HEK293T (cell line): ENCODE data around the gene SQOR.

Experiments
- SUZ12 ChIP-seq: fragments of 450-650 bp; IDR thresholded peaks from 2 replicates; pipeline ENCODE4 v1.6.1; 2016; ENCODE audit warnings: mild to moderate bottlenecking
- TARDBP ChIP-seq: fragments of 450-650 bp; IDR thresholded peaks from 2 replicates; pipeline ENCODE4 v1.6.1; 2016

DNA sequence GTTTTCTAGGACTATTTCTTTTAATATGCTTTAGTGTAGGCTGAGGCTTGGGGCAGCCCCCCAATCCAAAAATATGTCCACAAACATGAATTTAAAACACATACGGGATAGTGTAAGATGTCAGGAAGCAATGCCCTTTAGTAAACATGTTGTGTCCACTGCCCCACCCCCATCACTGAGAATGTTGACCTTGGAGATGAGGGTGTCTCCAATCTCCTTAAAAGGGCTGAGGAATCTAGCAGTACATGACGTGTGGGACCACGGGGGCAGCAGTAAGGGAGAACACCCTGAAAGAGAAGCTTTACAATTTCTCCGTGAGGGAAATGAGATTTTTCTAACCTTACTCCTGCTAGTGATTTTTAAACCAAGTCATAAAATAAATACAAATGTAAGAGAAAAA is 84.7 kb downstream of the SQOR start:
- TF ChIP-seq SUZ12, result no peak
- TF ChIP-seq TARDBP, result no peak
